ENCODE data around the gene EXOC3.
"Not testable (repeated sequence)": the region's sequence is repeated elsewhere in the genome, so short reads cannot be mapped to it uniquely, and the experiment has no call there.

Gene EXOC3

DNA sequence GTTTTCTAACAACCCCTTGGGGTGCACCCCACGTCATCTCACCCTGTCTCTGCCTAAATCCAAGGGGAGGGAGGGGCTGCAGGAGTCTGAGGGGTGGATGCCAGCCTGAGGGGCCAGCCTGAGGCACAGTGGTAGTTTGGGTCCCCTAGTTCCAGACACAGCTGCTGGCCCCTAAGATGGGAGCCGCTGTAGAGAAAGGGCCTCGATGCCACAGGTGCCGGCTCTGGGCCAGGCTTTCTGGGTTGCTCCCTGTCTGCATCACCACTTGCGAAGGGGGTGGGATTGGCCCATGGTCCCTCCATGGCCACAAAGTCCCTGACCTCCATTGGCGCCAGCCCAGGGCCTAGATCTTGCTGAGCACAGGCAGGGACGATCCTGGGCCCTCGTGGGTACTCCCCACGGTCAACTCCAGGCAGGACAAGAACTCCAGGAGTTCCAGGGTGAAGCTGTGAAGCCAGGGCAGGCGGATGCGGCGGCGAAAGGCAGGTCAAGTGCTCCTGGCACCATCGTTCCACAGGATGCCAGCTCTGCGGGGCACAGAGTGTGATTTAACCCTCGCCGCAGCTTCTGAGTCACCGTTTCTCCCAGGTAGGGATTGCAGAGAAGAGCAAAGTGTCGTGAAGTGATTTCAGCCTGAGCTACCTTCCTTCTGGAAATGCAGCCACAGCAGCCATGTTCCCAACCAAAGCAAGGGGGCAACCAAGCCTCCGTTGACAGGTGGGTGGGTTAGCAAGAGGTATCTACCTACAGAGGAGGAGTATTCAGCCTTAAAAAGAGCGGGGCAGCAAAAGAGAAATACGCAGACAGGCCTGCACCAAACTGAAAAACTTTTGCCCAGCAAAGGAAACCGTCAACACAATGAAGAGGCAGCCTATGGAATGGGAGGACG is 41.6 kb upstream of the EXOC3 start:
- no peak for DNase-seq (ENCODE audit: low read depth, low spot score)
- POLR2A ChIA-PET = interaction anchor here (2.0 kb wide), 1 partner anchor 33 kb away, joined by 7 read pairs; no protein-coding TSS in a partner anchor
- TF ChIP-seq, protein P1, sequence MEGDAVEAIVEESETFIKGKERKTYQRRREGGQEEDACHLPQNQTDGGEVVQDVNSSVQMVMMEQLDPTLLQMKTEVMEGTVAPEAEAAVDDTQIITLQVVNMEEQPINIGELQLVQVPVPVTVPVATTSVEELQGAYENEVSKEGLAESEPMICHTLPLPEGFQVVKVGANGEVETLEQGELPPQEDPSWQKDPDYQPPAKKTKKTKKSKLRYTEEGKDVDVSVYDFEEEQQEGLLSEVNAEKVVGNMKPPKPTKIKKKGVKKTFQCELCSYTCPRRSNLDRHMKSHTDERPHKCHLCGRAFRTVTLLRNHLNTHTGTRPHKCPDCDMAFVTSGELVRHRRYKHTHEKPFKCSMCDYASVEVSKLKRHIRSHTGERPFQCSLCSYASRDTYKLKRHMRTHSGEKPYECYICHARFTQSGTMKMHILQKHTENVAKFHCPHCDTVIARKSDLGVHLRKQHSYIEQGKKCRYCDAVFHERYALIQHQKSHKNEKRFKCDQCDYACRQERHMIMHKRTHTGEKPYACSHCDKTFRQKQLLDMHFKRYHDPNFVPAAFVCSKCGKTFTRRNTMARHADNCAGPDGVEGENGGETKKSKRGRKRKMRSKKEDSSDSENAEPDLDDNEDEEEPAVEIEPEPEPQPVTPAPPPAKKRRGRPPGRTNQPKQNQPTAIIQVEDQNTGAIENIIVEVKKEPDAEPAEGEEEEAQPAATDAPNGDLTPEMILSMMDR (IDR thresholded peaks at IDR 0.05; ENCODE audit: insufficient read depth, low read length, missing control alignments) = no peak
- CTCF ChIA-PET = no interaction called here
- H3K4me3 ChIP-seq (ENCODE audit: low read depth, low read length) = no peak overlapping the region

DNA sequence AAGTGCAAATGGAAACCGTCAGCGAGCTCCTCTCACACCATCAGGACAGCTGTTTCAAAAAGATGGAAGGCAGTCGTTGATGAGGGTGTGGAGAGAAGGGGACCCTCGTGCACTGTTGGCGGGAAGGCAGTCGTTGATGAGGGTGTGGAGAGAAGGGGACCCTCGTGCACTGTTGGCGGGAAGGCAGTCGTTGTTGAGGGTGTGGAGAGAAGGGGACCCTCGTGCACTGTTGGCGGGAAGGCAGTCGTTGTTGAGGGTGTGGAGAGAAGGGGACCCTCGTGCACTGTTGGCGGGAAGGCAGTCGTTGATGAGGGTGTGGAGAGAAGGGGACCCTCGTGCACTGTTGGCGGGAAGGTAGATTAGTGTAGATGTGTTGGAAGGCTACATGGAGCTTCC is 40.8 kb upstream of the EXOC3 start:
- POLR2A ChIA-PET = interaction anchor here (0.5 kb wide), 1 partner anchor 66 kb away, joined by 3 read pairs; no protein-coding TSS in a partner anchor
- CTCF ChIA-PET; DNase-seq (ENCODE audit: low read depth, low spot score); H3K4me3 ChIP-seq (ENCODE audit: low read depth, low read length): not testable (repeated sequence)

DNA sequence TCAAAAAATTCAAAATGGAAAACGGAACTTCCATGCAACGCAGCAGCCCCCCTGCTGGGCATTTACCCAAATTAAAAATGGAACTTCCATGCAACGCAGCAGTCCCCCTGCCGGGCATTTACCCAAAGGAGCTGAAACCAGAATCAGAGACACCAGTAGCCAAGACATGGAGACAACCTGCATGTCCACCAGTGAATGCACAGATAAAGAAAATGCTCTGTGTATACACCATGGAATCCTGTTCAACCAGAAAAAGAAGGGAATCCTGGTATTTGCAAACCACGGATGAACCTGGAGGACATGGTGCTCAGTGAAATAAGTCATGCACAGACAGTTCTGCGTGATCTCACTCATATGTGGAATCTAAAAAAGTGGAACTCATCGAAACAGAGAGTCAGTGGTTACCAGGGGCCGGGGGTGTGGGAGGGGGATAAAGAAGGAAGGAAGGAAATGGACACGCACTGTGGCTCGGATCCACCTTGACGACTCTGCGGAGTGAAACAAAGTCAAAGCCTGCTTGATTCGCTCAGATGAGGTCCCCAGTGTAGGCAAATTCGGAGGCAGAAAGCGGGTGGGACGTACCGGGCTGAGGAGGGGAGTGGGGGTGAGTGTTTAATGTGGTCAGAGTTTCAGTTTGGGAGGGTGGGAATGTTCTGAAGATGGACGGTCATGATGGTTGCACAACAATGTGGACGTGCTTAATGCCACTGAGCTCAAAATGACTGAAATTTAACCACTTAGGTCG is 40.2 kb upstream of the EXOC3 start:
- TF ChIP-seq, protein P1 (IDR thresholded peaks at IDR 0.05; ENCODE audit: insufficient read depth, low read length, missing control alignments) = no peak
- POLR2A ChIA-PET = interaction anchor here (0.5 kb wide), 1 partner anchor 66 kb away, joined by 3 read pairs; no protein-coding TSS in a partner anchor
- DNase-seq (ENCODE audit: low read depth, low spot score) = no peak
- CTCF ChIA-PET = interaction anchor here (1.1 to 1.4 kb wide), 2 partner anchors 9 to 43 kb away, joined by 3 read pairs; no protein-coding TSS in a partner anchor
- H3K4me3 ChIP-seq (ENCODE audit: low read depth, low read length) = no peak overlapping the region

DNA sequence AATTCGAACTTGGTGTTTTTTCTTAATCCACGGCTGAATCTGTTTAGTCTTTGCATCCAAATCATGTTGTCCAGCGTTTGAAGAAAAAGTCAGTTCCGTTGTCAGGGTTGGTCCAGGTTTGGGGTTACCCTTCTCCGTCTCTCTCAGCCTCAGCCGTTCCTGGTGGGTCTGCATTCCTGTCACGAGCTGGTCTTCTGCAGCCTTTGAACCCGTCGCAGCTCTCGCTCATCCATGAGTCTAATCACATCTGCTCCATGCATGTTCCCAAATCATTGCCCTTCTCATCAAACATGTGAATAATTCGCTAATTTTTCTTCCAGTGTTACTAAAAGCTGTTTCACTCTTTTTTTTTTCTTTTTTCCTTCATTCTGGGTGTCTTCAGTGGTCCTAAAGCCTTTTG is 39.0 kb upstream of the EXOC3 start:
- ChIA-PET POLR2A (no interaction called here), CTCF (interaction anchor here (0.6 to 2.0 kb wide), 4 partner anchors 8 to 64 kb away, joined by 3 to 7 read pairs (median 3); no protein-coding TSS in a partner anchor)
- no peak overlapping the region for H3K4me3 ChIP-seq (ENCODE audit: low read depth, low read length)
- TF ChIP-seq, protein P1 (IDR thresholded peaks at IDR 0.05; ENCODE audit: insufficient read depth, low read length, missing control alignments) = no peak
- DNase-seq (ENCODE audit: low read depth, low spot score) = no peak

DNA sequence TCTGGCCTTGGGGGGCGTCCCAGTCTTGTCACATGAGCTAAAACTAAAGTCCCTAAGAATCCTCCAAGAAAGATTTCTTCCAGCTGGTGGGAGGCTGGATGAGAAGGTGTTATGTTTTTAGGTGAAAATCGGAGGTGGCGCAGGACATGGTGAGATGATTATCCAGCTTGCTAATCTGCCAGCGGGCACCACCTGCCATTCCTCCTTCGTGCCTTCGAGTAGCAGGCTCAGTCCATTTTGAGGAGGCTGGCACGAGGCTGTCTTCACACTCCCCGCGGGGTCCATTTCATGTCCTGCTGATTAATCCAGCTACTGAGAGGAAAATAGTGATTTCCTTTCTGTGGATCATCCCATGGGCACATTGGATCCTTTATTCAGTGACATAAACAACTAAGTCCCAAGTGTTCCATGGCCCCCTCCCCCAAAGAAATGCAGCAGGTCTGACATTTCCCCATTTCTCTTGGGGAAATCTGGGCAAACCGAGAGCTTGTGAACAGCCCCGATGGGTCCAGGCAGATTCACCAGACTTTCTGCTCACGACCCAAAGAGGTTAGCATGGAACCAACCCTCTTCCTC is 38.2 kb upstream of the EXOC3 start:
- DNase-seq (ENCODE audit: low read depth, low spot score) = no peak
- H3K4me3 ChIP-seq (ENCODE audit: low read depth, low read length) = no peak overlapping the region
- POLR2A ChIA-PET = no interaction called here

DNA sequence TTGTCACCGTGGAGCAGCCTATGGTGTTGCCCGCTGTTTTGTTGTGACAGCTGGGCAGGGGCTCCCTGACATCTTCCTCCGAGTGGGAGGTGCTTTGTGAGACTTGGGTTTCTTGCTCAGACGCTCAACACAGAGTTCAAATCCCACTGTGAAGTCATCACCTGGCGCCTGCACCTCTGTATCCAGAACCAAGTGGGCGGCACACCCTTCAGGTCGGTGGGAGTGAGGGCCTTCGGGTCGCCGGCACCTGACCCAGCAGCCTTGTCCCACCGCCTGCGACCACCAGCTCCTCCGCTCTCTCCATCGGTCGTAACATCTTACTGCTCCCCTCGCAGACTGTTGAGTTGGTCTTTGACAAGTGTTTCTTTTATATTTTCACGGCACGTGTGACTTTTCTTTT is 37.6 kb upstream of the EXOC3 start:
- CTCF ChIA-PET = interaction anchor here (0.7 to 2.0 kb wide), 2 partner anchors 8 to 26 kb away, joined by 3 to 7 read pairs; no protein-coding TSS in a partner anchor
- TF ChIP-seq, protein P1 (IDR thresholded peaks at IDR 0.05; ENCODE audit: insufficient read depth, low read length, missing control alignments) = no peak
- no peak overlapping the region for H3K4me3 ChIP-seq (ENCODE audit: low read depth, low read length)
- POLR2A ChIA-PET = no interaction called here
- no peak for DNase-seq (ENCODE audit: low read depth, low spot score)

More for the DNA sequence above, 38.2 kb upstream of the EXOC3 start:
- TF ChIP-seq, protein P1 (IDR thresholded peaks at IDR 0.05; ENCODE audit: insufficient read depth, low read length, missing control alignments) = no peak
- CTCF ChIA-PET = interaction anchor here (0.7 to 2.0 kb wide), 2 partner anchors 9 to 27 kb away, joined by 3 to 7 read pairs; no protein-coding TSS in a partner anchor

Data from AG04449 (cell line).